Measurements from ENCODE around the gene TTPAL. TPM values are rescaled to one million over a fixed set of nuclear protein-coding genes. Genes with fewer than 3 reads are reported as not detected.

The TTPAL gene
- total RNA-seq, 2 experiments from 2014 or later, result 9.0 to 9.9 TPM

- Histone ChIP-seq H3K4me1 (ENCODE audit: insufficient read depth, low read length) (no peaks in the 10 kb centered on the region), H3K36me3 (ENCODE audit: insufficient read depth, low read length) (peaks cover 77% of the 10 kb centered on the region), H3K9me3 (ENCODE audit: control insufficient read depth in 1 of 2, insufficient read depth in 1 of 2, low read length in 2 of 2) (no peaks in the 10 kb centered on the region), H3K27ac (ENCODE audit: low read depth in 1 of 2, low read length in 2 of 2) (no peak overlapping the region), H3K4me3 (ENCODE audit: low read length) (no peak overlapping the region), H3K27me3 (ENCODE audit: control insufficient read depth in 1 of 2, insufficient read depth in 2 of 2, low read length in 2 of 2) (no peaks in the 10 kb centered on the region)
- TF ChIP-seq CTCF (IDR thresholded peaks at IDR 0.05), result no peak
- Mint-ChIP-seq H3K4me1 (ENCODE audit: low read depth) (no peaks in the 10 kb centered on the region), H3K27ac (no peak overlapping the region), H3K27me3 (no peaks in the 10 kb centered on the region), H3K4me3 (no peak overlapping the region), H3K9me3 (no peaks in the 10 kb centered on the region), H3K36me3 (ENCODE audit: low read depth) (peaks cover 87% of the 10 kb centered on the region)
- intact Hi-C loops (cut with DNase I, micrococcal nuclease), result no loop called here
- DNase-seq, result no peak
- ChIA-PET POLR2A (interaction anchor here (2.2 kb wide), 1 partner anchor 14 kb away, joined by 6 read pairs; the partner anchor contains the start of gene TTPAL), CTCF (no interaction called here)
- ATAC-seq (ENCODE audit: poor library complexity), result no peak
Observed at GRCh38 chr20:44489223-44489622, 13.5 kb downstream of the TTPAL start.

DNA sequence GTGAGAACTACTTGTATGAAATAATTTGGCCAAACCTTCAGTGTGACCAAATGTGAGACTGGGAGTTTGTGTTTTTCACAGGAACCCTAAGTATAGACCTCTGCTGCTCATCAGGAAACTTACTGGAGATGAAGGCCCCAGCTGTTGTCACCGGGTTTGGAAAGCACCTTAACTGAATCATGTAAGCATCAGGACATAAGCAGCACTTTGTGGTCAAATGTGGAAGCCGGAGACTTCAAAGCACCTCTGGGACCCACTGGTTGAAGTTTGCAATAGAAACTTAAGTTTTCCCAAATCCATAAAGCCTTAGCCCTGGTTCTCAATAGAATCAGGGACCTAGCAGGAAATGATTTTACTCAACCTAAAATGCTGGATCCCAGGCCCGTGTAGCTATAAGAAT is 14.3 kb downstream of the TTPAL start:
- no peaks in the 10 kb centered on the region for H3K27me3 Mint-ChIP-seq
- POLR2A ChIA-PET, result interaction anchor here (2.2 kb wide), 1 partner anchor 14 kb away, joined by 6 read pairs; the partner anchor contains the start of gene TTPAL
- intact Hi-C loops (cut with DNase I, micrococcal nuclease), result no loop called here
- H3K4me1 Mint-ChIP-seq (ENCODE audit: low read depth), result no peaks in the 10 kb centered on the region
- Histone ChIP-seq H3K27me3 (ENCODE audit: control insufficient read depth in 1 of 2, insufficient read depth in 2 of 2, low read length in 2 of 2) (no peaks in the 10 kb centered on the region), H3K4me1 (ENCODE audit: insufficient read depth, low read length) (no peaks in the 10 kb centered on the region), H3K4me3 (ENCODE audit: low read length) (no peak overlapping the region), H3K36me3 (ENCODE audit: insufficient read depth, low read length) (peaks cover 78% of the 10 kb centered on the region), H3K27ac (ENCODE audit: low read depth in 1 of 2, low read length in 2 of 2) (no peak overlapping the region), H3K9me3 (ENCODE audit: control insufficient read depth in 1 of 2, insufficient read depth in 1 of 2, low read length in 2 of 2) (no peaks in the 10 kb centered on the region)
- peaks cover 87% of the 10 kb centered on the region for H3K36me3 Mint-ChIP-seq (ENCODE audit: low read depth)
- no peaks in the 10 kb centered on the region for H3K9me3 Mint-ChIP-seq
- TF ChIP-seq CTCF (IDR thresholded peaks at IDR 0.05), result no peak
- CTCF ChIA-PET, result no interaction called here
- ATAC-seq (ENCODE audit: poor library complexity) (no peak), DNase-seq (peak in 2 of 14 experiments; percentile 31 to 32)
- no peak overlapping the region for H3K4me3 Mint-ChIP-seq
- peak overlapping the region; percentile 32 for H3K27ac Mint-ChIP-seq

- Histone ChIP-seq H3K27ac (ENCODE audit: low read depth in 1 of 2, low read length in 2 of 2) (peak overlapping the region in 1 of 2 donors; percentile 29), H3K9me3 (ENCODE audit: control insufficient read depth in 1 of 2, insufficient read depth in 1 of 2, low read length in 2 of 2) (no peaks in the 10 kb centered on the region), H3K4me3 (ENCODE audit: low read length) (no peak overlapping the region), H3K36me3 (ENCODE audit: insufficient read depth, low read length) (peaks cover 81% of the 10 kb centered on the region), H3K27me3 (ENCODE audit: control insufficient read depth in 1 of 2, insufficient read depth in 2 of 2, low read length in 2 of 2) (no peaks in the 10 kb centered on the region), H3K4me1 (ENCODE audit: insufficient read depth, low read length) (no peaks in the 10 kb centered on the region)
- intact Hi-C loops (cut with DNase I, micrococcal nuclease), result no loop called here
- ATAC-seq (ENCODE audit: poor library complexity) (no peak), DNase-seq (peak in 1 of 14 experiments; percentile 49)
- ChIA-PET POLR2A (interaction anchor here (2.2 kb wide), 1 partner anchor 16 kb away, joined by 6 read pairs; the partner anchor contains the start of gene TTPAL), CTCF (no interaction called here)
- H3K4me1 Mint-ChIP-seq (ENCODE audit: low read depth), result no peaks in the 10 kb centered on the region
- H3K36me3 Mint-ChIP-seq (ENCODE audit: low read depth), result peaks cover 92% of the 10 kb centered on the region
- TF ChIP-seq CTCF (IDR thresholded peaks at IDR 0.05), result no peak
- no peak overlapping the region for H3K4me3 Mint-ChIP-seq
- peak overlapping the region; percentile 70 for H3K27ac Mint-ChIP-seq
- no peaks in the 10 kb centered on the region for H3K9me3 Mint-ChIP-seq
- no peaks in the 10 kb centered on the region for H3K27me3 Mint-ChIP-seq
Observed at GRCh38 chr20:44491635-44492395, 16.1 kb downstream of the TTPAL start.
